GM12873 (cell line): ENCODE results near the gene ETF1.

ENCODE experiments used
- CTCF ChIP-seq: IDR thresholded peaks from 2 replicates; pipeline ENCODE4 v1.5.1; 2012; ENCODE audit warnings: low read depth, mild to moderate bottlenecking, moderate library complexity, low read length, control low read depth; ENCODE audit not compliant: insufficient read depth; ENCODE audit errors: missing control alignments

The ETF1 gene

GRCh38 chr5:138569782-138570181, 26.7 kb upstream of the ETF1 start:
- no peak for TF ChIP-seq CTCF

GRCh38 chr5:138568061-138568824, 25.2 kb upstream of the ETF1 start:
- no peak for TF ChIP-seq CTCF

- no peak for TF ChIP-seq CTCF
These were observed 23.8 kb upstream of the ETF1 start for GRCh38 chr5:138566792-138567191.

- no peak for TF ChIP-seq CTCF
These were observed 22.2 kb upstream of the ETF1 start for GRCh38 chr5:138565100-138565821.

- TF ChIP-seq CTCF = no peak
These were observed 21.2 kb upstream of the ETF1 start for GRCh38 chr5:138564242-138564641.

GRCh38 chr5:138563340-138564118, 20.5 kb upstream of the ETF1 start:
- TF ChIP-seq CTCF = no peak

- TF ChIP-seq CTCF = no peak
These were observed 17.9 kb upstream of the ETF1 start for GRCh38 chr5:138560971-138561370.
